HG02981 (cell line): ENCODE results near the gene MSRB1.
"Not testable (repeated sequence)": the region's sequence is repeated elsewhere in the genome, so short reads cannot be mapped to it uniquely, and the experiment has no call there.

Experiments used
- ATAC-seq: cut with Tn5 transposase; IDR thresholded peaks from one replicate; pipeline ENCODE4 v1.9.1; 2021; ENCODE audit warnings: mild to moderate bottlenecking, moderate library complexity; ENCODE audit not compliant: unreplicated experiment

Gene MSRB1

DNA sequence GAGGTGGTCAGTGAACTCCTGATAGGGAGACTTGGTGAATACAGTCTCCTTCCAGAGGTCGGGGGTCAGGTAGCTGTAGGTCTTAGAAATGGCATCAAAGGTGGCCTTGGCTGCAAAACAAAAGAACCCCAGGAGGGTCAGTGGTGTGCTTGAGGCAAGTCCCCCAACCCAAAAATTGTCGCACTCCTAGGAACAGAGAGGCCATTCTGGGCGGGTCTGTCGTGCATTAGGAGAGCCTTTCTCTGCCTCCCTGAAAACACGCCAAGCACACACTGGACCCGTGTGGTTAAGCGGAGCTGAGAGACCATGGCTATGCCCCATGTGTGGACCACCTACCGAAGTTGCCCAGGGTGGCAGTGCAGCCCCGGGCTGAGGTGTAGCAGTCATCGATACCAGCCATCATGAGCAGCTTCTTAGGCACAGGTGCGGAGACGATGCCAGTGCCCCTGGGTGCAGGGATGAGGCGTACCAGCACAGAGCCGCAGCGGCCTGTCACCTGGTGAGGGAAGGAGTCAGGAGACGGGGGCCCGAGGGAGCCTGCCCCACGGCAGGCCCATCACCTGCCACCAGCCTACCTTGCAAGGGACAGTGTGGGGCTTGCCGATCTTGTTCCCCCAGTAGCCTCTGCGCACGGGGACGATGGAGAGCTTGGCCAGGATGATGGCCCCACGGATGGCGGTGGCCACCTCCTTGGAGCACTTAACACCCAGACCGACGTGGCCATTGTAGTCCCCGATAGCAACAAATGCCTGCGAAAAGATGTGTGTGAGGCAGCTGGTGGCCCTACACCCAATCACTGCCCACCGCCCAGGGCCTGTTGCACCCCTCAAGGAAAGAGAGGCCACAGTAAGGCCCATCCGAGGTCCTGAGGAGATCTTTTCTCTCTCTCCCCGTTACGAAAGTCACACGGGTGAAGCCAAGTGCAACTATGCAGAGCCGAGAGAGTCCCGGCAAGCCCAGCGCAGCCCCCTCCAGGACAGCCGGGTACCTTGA, 19.5 kb upstream of the MSRB1 start:
- ATAC-seq = not testable (repeated sequence)

DNA sequence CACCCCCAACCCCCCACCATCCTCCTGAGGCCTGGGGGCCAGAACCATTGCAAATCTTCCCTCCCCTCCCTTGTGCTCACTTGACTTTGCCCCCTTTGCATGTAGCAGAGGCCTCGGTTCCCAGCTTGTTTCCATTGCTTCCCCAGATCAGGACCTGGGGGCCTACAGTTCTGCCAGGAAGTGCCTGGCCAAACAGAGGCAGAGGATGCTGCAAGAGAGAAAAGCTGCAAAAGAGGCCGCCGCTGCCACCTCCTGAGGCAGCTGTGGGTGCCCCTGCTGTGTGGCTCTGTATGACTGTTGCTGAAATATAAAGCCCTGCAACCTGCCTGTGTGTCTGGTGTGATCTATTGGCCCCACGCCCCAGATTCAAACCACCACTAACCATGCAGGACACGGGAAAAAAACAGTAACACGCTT, 18.7 kb upstream of the MSRB1 start:
- ATAC-seq = no peak

DNA sequence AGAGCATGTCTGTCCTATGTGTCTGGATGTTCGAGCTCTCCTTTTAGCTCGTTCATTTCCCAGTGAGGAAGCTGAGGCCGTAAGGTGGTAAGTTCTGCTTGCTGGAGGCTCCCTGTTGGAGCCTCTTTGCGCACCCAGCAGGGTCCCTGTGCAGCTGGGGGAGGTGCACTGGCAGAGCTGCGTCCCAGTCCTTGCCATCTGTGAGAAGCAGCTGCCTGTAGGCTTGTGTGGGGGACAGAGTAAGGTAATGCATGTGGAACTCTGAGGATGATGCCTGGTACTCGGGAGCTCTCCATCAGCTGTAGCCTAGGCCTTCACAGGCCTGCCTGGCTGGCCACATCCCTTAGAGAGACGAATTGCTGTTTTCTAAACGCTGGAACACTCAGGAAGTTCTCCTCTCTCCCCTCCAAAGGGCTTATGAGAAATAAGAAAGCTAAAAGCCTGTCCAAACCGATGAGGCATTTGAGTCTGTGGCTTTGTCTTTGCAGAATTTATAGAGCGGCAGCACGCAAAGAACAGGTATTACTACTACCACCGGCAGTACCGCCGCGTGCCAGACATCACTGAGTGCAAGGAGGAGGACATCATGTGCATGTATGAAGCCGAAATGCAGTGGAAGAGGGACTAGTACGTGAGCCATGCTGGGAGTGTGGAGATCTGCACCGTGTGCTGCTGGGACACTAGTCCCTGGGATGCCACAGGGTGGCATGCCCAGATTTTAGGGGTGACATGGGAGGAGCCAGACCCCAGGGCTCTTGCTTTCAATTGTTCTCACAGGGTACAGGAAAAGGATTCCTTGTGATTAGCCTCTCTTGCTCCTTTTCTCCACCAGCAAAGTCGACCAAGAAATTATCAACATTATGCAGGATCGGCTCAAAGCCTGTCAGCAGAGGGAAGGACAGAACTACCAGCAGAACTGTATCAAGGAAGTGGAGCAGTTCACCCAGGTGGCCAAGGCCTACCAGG, 17.9 kb upstream of the MSRB1 start:
- ATAC-seq = no peak

DNA sequence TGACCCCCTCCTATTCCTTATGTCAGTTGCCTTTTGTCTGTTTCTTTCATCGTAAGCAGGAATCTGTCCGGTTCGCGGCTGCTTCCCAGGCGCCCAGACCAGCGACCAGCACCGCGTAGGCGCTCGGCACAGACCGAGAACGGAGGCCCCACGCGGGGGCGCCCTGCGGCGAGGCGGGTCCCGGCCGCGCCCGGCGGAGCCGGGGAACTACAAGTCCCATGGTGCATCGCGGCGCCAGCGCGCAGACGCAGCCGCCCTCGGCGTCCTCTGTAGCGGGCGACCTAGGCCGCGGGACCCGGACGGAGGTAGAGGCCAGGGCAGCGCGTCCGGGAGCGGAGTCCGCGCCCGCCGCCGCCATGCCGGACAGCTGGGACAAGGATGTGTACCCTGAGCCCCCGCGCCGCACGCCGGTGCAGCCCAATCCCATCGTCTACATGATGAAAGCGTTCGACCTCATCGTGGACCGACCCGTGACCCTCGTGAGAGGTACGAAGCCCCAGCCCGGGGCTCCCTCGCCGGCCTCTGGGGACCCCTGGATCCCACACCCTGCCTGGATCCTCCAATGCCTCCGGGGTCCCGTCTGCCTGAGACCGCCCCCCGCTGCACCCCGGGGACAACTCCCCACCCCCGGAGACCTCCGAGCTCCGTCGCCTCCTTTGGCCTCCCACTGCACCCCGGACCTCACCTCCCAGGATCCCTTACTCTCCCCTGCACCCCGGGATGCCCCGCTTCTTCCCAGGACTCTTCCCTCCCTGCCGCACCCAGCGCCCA, 16.5 kb upstream of the MSRB1 start, which contains the start of gene NDUFB10:
TSS of gene NDUFB10 (plus strand) at position 270 of the 771 bp plus-strand sequence. CDS start at position 357, 87 bp downstream.
- ATAC-seq = peak; percentile 79

DNA sequence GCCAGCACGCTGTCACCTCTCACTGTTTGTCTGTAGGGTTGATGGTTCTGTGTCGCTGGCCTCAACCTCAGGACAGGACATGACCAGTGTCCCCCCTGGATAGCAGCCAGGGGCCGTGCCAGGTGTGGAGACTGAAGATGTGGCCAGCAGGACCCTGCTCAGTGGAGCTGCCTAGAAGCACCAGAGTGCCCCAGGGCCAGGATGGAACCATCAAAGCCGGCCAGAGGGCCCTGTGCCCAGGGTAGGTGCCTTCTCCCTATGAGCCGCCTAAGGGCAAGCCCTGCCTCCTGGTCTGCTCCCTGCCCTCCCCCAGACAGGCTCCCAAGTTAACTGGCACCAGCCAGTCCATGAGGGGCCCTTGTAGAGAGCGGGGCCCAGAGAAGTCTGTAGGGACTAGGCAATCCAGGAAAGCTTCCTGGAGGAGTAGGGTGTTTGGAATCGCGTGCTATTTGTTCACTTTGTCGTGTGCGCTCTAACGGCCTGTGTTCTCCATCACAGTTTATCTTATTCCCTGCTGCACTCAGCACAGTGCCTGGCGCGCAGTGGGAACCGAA, 15.8 kb upstream of the MSRB1 start:
- peak; percentile 5 for ATAC-seq

DNA sequence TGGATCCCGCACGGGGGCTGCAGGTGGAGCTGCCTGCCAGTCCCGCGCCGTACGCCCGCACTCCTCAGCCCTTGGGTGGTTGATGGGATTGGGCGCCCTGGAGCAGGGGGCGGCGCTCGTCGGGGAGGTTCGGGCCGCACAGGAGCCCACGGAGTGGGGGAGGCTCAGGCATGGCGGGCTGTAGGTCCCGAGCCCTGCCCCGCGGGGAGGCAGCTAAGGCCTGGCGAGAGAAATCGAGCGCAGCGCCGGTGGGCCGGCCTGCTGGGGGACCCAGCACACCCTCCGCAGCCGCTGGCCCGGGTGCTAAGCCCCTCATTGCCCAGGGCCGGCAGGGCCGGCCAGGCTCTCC, 15.1 kb upstream of the MSRB1 start:
- ATAC-seq = not testable (repeated sequence)

DNA sequence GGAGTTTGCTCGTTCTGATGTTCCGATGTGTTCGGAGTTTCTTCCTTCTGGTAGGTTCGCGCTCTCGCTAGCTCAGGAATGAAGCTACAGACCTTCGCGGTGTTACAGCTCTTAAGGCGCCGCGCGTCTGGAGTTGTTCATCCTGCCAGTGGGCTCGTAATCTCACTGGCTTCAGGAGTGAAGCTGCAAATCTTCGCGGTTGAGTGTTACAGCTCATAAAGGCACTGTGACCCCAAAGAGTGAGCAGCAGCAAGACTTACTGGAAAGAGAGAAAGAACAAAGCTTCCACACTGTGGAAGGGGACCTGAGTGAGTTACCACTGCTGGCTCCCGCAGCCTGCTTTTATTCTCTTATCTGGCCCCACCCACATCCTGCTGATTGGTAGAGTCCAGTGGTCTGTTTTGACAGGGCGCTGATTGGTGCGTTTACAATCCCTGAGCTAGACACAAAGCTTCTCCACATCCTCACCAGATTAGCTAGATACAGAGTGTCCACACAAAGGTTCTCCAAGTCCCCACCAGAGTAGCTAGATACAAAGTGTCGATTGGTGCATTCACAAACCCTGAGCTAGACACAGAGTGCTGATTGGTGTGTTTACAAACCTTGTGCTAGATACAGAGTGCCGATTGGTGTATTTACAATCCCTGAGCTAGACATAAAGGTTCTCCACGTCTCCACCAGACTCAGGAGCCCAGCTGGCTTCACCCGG, 14.6 kb upstream of the MSRB1 start:
- ATAC-seq = not testable (repeated sequence)

DNA sequence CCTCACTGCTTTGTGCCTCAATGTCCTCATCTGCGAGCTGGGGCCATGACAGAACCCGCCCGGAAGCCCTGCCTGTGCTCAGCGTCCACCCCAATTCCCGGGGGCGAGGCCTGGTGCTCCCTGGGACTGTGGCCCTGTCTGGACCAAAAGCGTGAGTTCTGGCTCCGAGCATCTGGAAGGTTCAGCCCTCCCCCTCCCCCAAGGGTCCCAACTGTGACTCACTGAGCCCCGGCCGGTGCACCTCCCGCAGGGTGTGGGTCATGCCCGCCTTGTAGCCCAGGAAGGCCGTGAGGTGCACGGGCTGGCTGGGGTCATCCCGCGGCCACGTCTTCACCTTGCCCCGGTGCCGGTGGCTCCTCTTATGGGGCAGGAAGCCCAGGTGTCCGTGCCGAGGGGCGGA, 10.7 kb upstream of the MSRB1 start:
- no peak for ATAC-seq

DNA sequence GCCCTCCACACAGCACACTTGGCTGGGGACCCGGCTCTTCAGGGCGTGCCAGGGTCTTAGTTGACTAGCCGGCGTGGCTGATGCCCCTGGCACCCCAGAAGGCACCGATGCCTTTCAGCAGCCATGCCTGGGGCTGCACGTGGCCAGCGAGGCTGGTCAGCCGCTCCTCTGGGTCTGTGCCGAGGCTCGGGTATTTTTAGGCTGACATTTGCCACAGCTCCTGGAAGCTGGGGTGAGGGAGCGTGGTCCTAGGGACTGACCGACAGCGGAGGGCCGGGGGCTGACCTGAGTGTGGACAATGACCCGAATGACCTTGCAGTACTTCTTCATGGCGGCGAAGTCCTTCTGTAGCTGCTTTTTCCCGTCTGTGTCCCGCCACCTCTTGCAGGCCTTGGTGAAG, 7.6 kb upstream of the MSRB1 start:
- ATAC-seq = no peak

DNA sequence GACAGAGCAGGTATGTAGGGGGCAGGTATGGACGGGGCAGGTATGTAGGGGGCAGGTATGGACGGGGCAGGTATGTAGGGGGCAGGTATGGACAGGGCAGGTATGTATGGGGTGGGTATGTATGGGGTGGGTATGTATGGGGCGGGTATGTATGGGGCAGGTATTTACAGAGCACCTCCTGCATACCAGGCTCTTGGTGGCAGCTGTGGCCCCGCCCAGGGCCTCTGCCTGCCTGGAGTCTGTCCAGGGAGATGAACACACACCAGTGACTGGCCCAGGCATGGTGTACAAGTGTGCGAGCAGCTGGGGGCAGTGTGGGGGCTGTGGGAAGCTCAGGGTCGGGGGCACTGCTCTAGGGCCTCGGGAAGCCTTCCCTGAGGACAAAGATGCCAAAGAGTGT, 7.0 kb upstream of the MSRB1 start:
- no peak for ATAC-seq

DNA sequence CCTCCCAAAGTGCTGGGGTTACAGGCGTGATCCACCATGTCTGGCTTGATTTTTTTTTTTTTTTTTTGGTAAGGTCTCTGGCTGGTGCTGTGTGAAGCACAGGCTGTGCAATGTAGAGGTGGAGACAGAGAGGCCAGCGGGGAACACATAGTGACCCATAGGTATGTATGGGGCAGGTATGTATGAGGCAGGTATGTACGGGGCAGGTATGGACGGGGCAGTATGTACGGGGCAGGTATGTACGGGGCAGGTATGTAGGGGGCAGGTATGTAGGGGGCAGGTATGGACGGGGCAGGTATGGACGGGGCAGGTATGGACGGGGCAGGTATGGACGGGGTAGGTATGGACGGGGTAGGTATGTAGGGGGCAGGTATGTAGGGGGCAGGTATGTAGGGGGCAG, 6.5 kb upstream of the MSRB1 start:
- ATAC-seq = no peak

DNA sequence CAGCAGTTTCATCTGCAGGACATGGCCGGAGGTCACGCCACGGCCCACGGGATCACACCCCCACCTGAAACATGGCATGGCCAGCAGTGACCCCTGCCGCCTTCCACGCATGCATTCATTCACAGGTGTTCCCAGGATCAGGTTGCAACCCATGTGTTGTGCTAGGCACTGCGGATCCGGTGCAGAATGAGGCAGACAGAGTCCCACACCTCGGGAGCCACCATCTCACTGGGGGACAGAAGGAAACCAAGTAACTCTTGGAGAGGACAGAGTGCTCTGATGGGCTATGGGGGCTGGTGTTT, 4.3 kb upstream of the MSRB1 start:
- ATAC-seq = no peak

DNA sequence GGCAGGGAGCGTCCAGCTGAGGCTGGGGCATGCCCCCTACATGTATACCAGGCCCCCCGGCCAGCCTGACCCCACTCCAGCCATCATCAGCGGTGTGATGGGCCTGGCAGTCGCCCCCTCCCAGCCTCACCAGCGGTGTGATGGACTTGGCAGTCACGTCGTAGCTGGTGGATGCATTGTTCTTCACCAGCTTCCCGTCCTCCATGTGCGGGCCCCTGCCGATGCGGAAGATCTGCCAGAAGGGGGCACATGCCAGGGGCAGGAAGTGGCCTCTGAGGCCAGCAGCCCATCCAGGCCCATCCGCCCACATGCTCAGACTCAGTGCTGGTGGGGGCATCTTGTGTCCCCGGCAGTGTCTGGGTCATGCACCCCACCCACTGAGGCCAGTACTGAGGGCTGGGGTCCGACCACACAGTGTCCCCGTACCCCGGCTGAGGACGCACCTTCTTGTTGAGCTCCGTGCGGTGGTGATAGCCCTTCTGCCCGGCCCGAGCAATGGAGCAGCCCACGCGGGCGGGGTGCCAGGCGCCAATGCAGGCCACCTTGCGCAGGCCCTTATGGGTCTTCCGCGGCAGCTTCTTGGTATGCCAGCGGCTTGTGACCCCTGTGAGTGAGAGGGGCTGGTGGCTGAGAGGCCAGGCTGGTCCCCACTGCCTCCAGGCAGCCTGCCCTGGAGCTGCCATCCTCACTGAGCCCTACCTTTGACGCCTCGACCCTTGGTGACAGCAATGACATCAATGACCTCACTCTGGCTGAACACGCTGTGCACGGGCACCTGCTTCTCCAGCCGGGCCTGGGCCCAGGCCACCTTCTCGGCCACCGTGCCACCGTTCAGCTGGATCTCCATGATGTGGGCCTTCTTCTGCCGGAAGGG, 3.7 kb upstream of the MSRB1 start:
- ATAC-seq = no peak

DNA sequence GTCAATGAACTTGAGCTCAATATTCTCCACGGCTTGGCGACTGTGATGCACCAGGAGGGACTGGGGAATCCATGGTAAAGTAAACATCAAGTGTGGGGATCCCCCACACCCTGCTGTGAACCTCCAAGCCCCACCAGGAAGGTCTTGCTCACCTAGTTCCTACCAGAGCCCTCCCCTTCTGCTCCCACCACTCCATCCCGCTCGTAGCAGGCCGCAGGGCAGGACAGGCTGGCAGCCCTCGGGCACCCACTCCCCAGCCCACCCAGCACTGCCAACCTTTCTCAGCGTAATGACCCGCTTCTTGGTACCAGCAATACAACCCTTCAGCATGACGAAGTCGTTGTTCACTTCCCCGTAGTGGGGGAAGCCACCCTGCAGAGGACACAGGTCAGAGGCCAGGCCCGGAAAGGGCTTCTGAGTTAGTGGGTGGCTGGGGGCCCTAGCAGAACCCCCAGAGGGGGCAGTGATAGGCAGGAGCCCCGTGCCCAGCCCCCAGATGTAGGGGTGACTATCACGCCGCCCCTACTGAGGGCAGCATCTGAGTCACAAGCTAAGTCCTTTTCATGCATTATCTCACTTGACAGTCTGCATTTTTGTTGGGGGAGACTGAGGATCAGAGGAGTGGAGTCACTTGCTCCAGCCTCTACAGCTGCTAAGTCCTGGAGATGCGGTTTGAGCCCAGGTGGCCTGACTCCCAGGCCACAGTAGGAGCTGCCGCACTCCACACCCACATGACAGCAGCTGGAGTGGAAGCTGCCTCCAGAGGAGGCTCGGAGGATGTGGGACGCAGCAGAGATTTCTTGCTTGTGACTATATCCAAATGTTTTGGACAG, 2.8 kb upstream of the MSRB1 start:
- ATAC-seq = no peak

DNA sequence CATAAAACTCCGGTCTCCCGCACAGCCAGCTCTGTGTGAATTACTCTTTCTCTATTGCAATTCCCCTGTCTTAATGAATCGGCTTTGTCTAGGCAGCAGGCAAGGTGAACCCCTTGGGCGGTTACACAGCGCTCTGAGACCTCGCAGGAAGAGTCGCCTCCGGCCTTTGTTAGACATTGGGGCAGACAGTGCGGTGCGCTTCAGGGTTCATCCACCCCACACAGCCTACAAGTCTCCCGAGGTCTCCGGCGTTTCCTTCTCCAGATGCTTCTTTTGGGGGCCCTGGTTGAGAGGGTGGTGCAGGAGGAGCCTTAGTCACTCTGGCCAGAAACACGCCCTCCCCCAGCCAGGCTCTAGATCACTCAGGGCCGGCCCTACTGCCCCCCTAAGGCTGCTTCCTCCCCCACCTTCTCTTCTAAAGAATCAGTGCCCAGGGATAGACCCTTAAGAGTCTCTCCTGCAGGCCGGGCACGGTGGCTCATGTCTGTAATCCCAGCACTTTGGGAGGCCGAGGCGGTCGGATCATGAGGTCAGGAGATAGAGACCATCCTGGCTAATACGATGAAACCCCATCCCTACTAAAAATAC, 1.7 kb upstream of the MSRB1 start:
- ATAC-seq = no peak

DNA sequence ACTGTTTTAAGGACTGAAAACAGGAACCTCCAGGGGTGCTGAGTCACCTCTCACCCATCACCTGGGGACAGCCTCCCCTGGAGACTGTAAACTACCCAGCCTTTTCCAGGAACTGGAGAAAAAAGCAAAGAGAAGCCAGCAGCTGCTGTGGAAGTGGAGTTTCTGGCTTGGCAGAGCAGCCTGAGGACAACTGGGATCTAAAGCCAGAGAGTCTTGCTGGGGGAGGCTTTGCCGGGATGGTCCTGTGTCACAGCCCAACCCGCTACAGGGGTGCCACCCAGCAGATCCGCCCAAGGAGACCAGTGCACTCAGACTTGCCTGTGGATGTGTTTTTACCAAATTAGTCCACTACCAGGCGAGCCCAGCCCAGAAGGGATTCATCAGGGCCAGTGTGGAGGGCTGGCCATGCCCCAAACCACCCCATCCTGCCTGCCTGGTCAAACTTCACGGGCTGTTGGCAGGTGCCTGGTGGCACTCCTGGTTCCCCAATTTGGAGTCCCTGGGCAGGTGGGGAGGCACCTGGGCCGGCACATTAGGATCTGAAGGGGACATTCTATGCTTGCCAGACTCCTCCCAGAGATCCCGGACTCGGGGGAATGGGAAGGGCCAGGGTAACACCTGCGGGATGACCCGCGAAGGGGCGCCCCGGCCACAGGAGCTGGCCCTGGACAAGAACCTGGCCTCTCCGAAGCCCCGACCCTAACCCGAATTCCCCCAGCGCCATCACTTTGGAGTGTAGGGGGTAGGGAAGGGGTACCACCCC, 771 bp downstream of the MSRB1 start:
- no peak for ATAC-seq
